Kidney (tissue), 14 donors: ENCODE data around the gene ZFAND3. TPM values are rescaled to one million over a fixed set of nuclear protein-coding genes. Genes with fewer than 3 reads are reported as not detected.

Experiments
- DNase-seq, 5 donors: peaks; one replicate each; pipeline ENCODE4 v3.0.0-alpha.2; 2013 to 2020
- FAIRE-seq: peaks from 2 replicates; lab custom pipeline; 2012; peaks lifted over from hg19 to GRCh38; lab: Jason Lieb, UNC
- H3K27ac ChIP-seq, 2 donors: one replicate each; pipeline ENCODE4 v1.7.0; 2013; ENCODE audit warnings: low read depth in 2 of 2, low read length in 2 of 2, inconsistent platforms in 1 of 2
- H3K27me3 ChIP-seq: one replicate; pipeline ENCODE4 v1.7.1; 2013; ENCODE audit warnings: low read length, inconsistent platforms; ENCODE audit not compliant: control insufficient read depth, insufficient read depth
- H3K36me3 ChIP-seq, 3 donors: one replicate each; pipeline versions ENCODE4 v1.7.0 to v1.7.1; 2013; ENCODE audit warnings: low read length in 3 of 3, control low read depth in 1 of 3, inconsistent platforms in 1 of 3; ENCODE audit not compliant: insufficient read depth in 3 of 3, control insufficient read depth in 2 of 3
- H3K4me1 ChIP-seq, 3 donors: one replicate each; pipeline versions ENCODE4 v1.7.0 to v1.7.1; 2013; ENCODE audit warnings: low read length in 3 of 3, inconsistent platforms in 1 of 3, low read depth in 1 of 3; ENCODE audit not compliant: control insufficient read depth in 2 of 3, insufficient read depth in 2 of 3
- H3K4me3 ChIP-seq, 3 donors: one replicate each; pipeline versions ENCODE4 v1.7.0 to v1.8.1; 2013; ENCODE audit warnings: low read length in 3 of 3, control low read depth in 1 of 3, inconsistent platforms in 1 of 3
- H3K9ac ChIP-seq, 3 donors: one replicate each; pipeline versions ENCODE4 v1.7.0 to v1.7.1; 2013; ENCODE audit warnings: low read length in 3 of 3, control low read depth in 1 of 3, inconsistent platforms in 1 of 3
- H3K9me3 ChIP-seq, 3 donors: one replicate each; pipeline versions ENCODE4 v1.7.0 to v1.7.1; 2013; ENCODE audit warnings: low read length in 3 of 3, control low read depth in 1 of 3, inconsistent platforms in 1 of 3; ENCODE audit not compliant: control insufficient read depth in 2 of 3, insufficient read depth in 1 of 3
- intact Hi-C: fragments of 100-400 bp; cut with DNase I; formaldehyde crosslinking; loops from one replicate; pipeline ENCODE4 v1.11.1; 2022
- polyA plus RNA-seq: library from polyadenylated mRNA; stranded (reverse); fragments of 350-450 nt; fragmentation: Illumina TruSeq; extraction: RNeasy Lipid Tissue Mini Kit (QIAGEN cat#74804); gene quantifications from one replicate; pipeline ENCODE4 v1.2.3, GENCODE V29; 2014; ENCODE audit warnings: low read depth, low replicate concordance; ENCODE audit not compliant: insufficient read depth
- total RNA-seq: library from RNA; stranded (reverse); fragmentation: NEBNext Ultra II Directional; extraction: Animal tissue kit (Norgen Biotek cat#: 25700); gene quantifications from one replicate; pipeline ENCODE4 v1.2.1, GENCODE V29; 2021
- TF ChIP-seq, protein P1 (sequence below): IDR thresholded peaks from 3 replicates; pipeline ENCODE4 v1.5.1; 2012; ENCODE audit warnings: mild to moderate bottlenecking, moderate library complexity, borderline replicate concordance; ENCODE audit not compliant: insufficient read depth; ENCODE audit errors: extremely low read depth
- donor health status: control.
- donor health status: control.
- donor health status: control.
- donor health status: control.
- donor health status: control.
- donor health status: DM: yes; HTN: yes; CAD: no.
- donor health status: Normal renal cell carcinoma (clear cell type).

ZFAND3 gene
- total and polyA plus RNA-seq, 2 donors from 2014 or later = 44.6 to 104 TPM

DNA sequence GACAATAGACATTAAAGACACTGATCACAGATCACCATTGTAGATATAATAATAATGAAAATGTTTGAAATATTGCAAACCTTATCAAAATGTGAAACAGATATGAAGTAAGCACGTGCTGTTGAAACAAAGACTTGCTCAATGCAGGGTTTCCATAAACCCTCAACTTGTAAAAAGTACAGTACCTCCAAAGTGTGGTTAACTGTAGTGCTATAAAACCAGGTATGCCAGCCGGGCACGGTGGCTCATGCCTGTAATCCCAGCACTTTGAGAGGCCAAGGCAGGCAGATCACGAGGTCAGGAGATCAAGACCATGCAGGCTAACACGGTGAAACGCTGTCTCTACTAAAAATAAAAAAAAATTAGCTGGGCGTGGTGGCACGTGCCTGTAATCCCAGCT lies 96.6 kb downstream of the ZFAND3 start:
- FAIRE-seq (no peak), DNase-seq (no peak)
- Histone ChIP-seq H3K27ac (no peak overlapping the region), H3K9ac (no peak overlapping the region), H3K9me3 (no peaks in the 10 kb centered on the region), H3K27me3 (no peaks in the 10 kb centered on the region), H3K4me1 (peaks cover 0 to 8% (median 3%) of the 10 kb centered on the region in 3 donors), H3K36me3 (no peaks in the 10 kb centered on the region), H3K4me3 (no peak overlapping the region)
- TF ChIP-seq, protein P1, sequence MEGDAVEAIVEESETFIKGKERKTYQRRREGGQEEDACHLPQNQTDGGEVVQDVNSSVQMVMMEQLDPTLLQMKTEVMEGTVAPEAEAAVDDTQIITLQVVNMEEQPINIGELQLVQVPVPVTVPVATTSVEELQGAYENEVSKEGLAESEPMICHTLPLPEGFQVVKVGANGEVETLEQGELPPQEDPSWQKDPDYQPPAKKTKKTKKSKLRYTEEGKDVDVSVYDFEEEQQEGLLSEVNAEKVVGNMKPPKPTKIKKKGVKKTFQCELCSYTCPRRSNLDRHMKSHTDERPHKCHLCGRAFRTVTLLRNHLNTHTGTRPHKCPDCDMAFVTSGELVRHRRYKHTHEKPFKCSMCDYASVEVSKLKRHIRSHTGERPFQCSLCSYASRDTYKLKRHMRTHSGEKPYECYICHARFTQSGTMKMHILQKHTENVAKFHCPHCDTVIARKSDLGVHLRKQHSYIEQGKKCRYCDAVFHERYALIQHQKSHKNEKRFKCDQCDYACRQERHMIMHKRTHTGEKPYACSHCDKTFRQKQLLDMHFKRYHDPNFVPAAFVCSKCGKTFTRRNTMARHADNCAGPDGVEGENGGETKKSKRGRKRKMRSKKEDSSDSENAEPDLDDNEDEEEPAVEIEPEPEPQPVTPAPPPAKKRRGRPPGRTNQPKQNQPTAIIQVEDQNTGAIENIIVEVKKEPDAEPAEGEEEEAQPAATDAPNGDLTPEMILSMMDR = no peak
- intact Hi-C loops = no loop called here

GRCh38 chr6:37916675-37917074 lies 97.1 kb downstream of the ZFAND3 start:
- Histone ChIP-seq H3K27me3 (no peaks in the 10 kb centered on the region), H3K4me3 (no peak overlapping the region), H3K9me3 (no peaks in the 10 kb centered on the region), H3K9ac (no peak overlapping the region), H3K4me1 (peaks cover 0 to 8% (median 3%) of the 10 kb centered on the region in 3 donors), H3K27ac (no peak overlapping the region), H3K36me3 (no peaks in the 10 kb centered on the region)
- DNase-seq (no peak), FAIRE-seq (no peak)
- intact Hi-C loops = no loop called here
- TF ChIP-seq, protein P1 = no peak

DNA sequence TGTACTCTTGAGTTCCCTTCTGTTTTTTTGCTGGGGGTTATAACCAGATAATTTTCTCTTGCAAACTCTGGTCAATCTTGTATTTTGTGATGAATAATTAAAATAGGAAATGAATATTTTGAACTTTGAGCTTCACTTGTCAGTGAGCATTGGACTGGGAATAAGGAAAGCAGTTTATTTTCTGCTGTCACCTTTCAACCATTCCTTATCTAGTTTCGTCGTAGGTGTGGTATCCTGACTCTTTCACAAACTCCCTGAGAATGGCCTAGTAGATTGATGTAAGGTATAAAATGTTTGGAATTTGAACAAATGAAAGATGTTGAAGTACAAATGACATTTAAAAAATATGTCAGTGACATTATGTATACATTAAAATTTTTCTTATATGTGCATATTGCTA lies 98.0 kb downstream of the ZFAND3 start:
- no peak overlapping the region for H3K4me3 ChIP-seq
- intact Hi-C loops = no loop called here
- DNase-seq (no peak), FAIRE-seq (no peak)
- H3K9me3 ChIP-seq = no peaks in the 10 kb centered on the region
- TF ChIP-seq, protein P1 = no peak
- H3K27ac ChIP-seq = no peak overlapping the region
- no peak overlapping the region for H3K9ac ChIP-seq
- H3K36me3 ChIP-seq = no peaks in the 10 kb centered on the region
- H3K4me1 ChIP-seq = peaks cover 0 to 8% (median 3%) of the 10 kb centered on the region in 3 donors
- H3K27me3 ChIP-seq = no peaks in the 10 kb centered on the region
